Activated CD8-positive, alpha-beta memory T cell treated with anti-CD3 and anti-CD28 coated beads, Interleukin-2, amount 50 U/mL, for 24 hours (primary cell): ENCODE measurements around the gene CPN2.

ENCODE experiments used
- DNase-seq: peaks from one replicate; pipeline ENCODE4 v3.0.0-alpha.2; 2020; ENCODE audit errors: extremely low read depth

CPN2 gene

GRCh38 chr3:194313560-194314387 lies 37.4 kb downstream of the CPN2 start:
- DNase-seq: no peak

- no peak for DNase-seq
Observed at GRCh38 chr3:194312743-194313281, 38.3 kb downstream of the CPN2 start.

GRCh38 chr3:194312186-194312742 lies 38.9 kb downstream of the CPN2 start:
- no peak for DNase-seq

- DNase-seq: no peak
Observed at GRCh38 chr3:194311000-194311399, 40.1 kb downstream of the CPN2 start.

- DNase-seq: no peak
Observed at GRCh38 chr3:194310060-194310835, 40.9 kb downstream of the CPN2 start.

- no peak for DNase-seq
Observed at GRCh38 chr3:194308601-194309449, 42.3 kb downstream of the CPN2 start.

GRCh38 chr3:194307849-194308248 lies 43.3 kb downstream of the CPN2 start:
- no peak for DNase-seq

- no peak for DNase-seq
Observed at GRCh38 chr3:194306771-194307640, 44.1 kb downstream of the CPN2 start.

- DNase-seq: no peak
Observed at GRCh38 chr3:194306109-194306686, 44.9 kb downstream of the CPN2 start.

GRCh38 chr3:194305356-194306108 lies 45.6 kb downstream of the CPN2 start:
- no peak for DNase-seq

- DNase-seq: no peak
Observed at GRCh38 chr3:194304186-194304917, 46.8 kb downstream of the CPN2 start.

GRCh38 chr3:194303749-194304148 lies 47.4 kb downstream of the CPN2 start:
- DNase-seq: no peak

- no peak for DNase-seq
Observed at GRCh38 chr3:194301730-194302129, 49.4 kb downstream of the CPN2 start.

- DNase-seq: no peak
Observed at GRCh38 chr3:194300936-194301335, 50.2 kb downstream of the CPN2 start.

GRCh38 chr3:194300382-194300758 lies 50.8 kb downstream of the CPN2 start:
- no peak for DNase-seq

GRCh38 chr3:194298331-194299227 lies 52.5 kb downstream of the CPN2 start:
- no peak for DNase-seq

GRCh38 chr3:194296454-194297263 lies 54.5 kb downstream of the CPN2 start:
- no peak for DNase-seq
